ENCODE results near the gene DNAH8. TPM values are rescaled to one million over a fixed set of nuclear protein-coding genes. Genes with fewer than 3 reads are reported as not detected.

DNAH8 gene
- polyA plus RNA-seq, 1 of the 3 experiments (the other 2 are of a cell fraction): not detected

GRCh38 chr6:38856492-38856891, 141.4 kb downstream of the DNAH8 start:
- no peaks in the 10 kb centered on the region for H3K9me3 ChIP-seq
- no peaks in the 10 kb centered on the region for H3K36me3 ChIP-seq (replicated peaks in 1 of 2; ENCODE audit: control insufficient read depth in 1 of 2, insufficient read depth in 2 of 2, low read length in 1 of 2)
- no peak overlapping the region for H3K4me2 ChIP-seq
- H2AFZ ChIP-seq (ENCODE audit: low read depth): no peak overlapping the region
- no peaks in the 10 kb centered on the region for H3K79me2 ChIP-seq (ENCODE audit: insufficient read depth)
- H4K20me1 ChIP-seq (ENCODE audit: insufficient read depth): no peaks in the 10 kb centered on the region
- H3K4me1 ChIP-seq (ENCODE audit: control insufficient read depth in 1 of 2, insufficient read depth in 2 of 2, low read depth in 1 of 2, low read length in 1 of 2): no peaks in the 10 kb centered on the region; a peak in 2 of 4 replicates
- H3K9ac ChIP-seq: no peak overlapping the region
- POLR2A ChIA-PET: no interaction called here
- H3K27me3 ChIP-seq (ENCODE audit: insufficient read depth): no peaks in the 10 kb centered on the region; the same call in 1 of the 2 replicates
- no peaks in the 10 kb centered on the region for H3K9me2 ChIP-seq
- H3K4me3 ChIP-seq (ENCODE audit: low read depth in 2 of 2, low read length in 1 of 2): no peak overlapping the region
- WGBS (ENCODE audit: low lambda C conversion rate): 8% methylated on average over 2 of the region's 2 CpGs
- CTCF ChIA-PET: interaction anchor here (1.5 kb wide), 1 partner anchor 16 kb away, joined by 7 read pairs; no protein-coding TSS in a partner anchor
- H3F3A ChIP-seq (replicated peaks; ENCODE audit: insufficient read depth): no peaks in the 10 kb centered on the region
- DNase-seq: no peak
- no peak overlapping the region for H3K27ac ChIP-seq (ENCODE audit: low read depth in 2 of 2, low read length in 1 of 2)
- TF ChIP-seq ELF1 (IDR thresholded peaks at IDR 0.05): no peak
- TF ChIP-seq CTCF (IDR thresholded peaks at IDR 0.05): no peak
- no peak for TF ChIP-seq CHD2 (IDR thresholded peaks at IDR 0.05; ENCODE audit: low read length, partially characterized antibody)
- TF ChIP-seq RXRA (IDR thresholded peaks at IDR 0.05; ENCODE audit: borderline replicate concordance, low read depth): no peak
- TF ChIP-seq TEAD4 (IDR thresholded peaks at IDR 0.05; ENCODE audit: borderline replicate concordance, insufficient read depth): no peak
- TF ChIP-seq YY1 (IDR thresholded peaks at IDR 0.05; ENCODE audit: low read depth): no peak
- TF ChIP-seq RAD21 (IDR thresholded peaks at IDR 0.05; ENCODE audit: low read length): no peak
- TF ChIP-seq GABPA (IDR thresholded peaks at IDR 0.05; ENCODE audit: low read depth): no peak
- TF ChIP-seq FOXJ3 (CRISPR knock-in tag; IDR thresholded peaks at IDR 0.05): no peak
- TF ChIP-seq USF1 (IDR thresholded peaks at IDR 0.05; ENCODE audit: borderline replicate concordance, low read depth): no peak
- TF ChIP-seq NFIC (IDR thresholded peaks at IDR 0.05; ENCODE audit: borderline replicate concordance): no peak
- no peak for TF ChIP-seq NRF1 (IDR thresholded peaks at IDR 0.05; ENCODE audit: low read depth, low read length)
- no peak for TF ChIP-seq FOXM1 (IDR thresholded peaks at IDR 0.05; ENCODE audit: low read depth)

GRCh38 chr6:38857815-38858214, 142.7 kb downstream of the DNAH8 start:
- Histone ChIP-seq H3K27me3 (ENCODE audit: insufficient read depth) (no peaks in the 10 kb centered on the region; the same call in 1 of the 2 replicates), H3K9me3 (no peaks in the 10 kb centered on the region), H3K9me2 (no peaks in the 10 kb centered on the region), H3F3A (replicated peaks; ENCODE audit: insufficient read depth) (no peaks in the 10 kb centered on the region), H3K9ac (no peak overlapping the region), H4K20me1 (ENCODE audit: insufficient read depth) (no peaks in the 10 kb centered on the region), H3K4me2 (no peak overlapping the region), H3K36me3 (replicated peaks in 1 of 2; ENCODE audit: control insufficient read depth in 1 of 2, insufficient read depth in 2 of 2, low read length in 1 of 2) (no peaks in the 10 kb centered on the region), H3K27ac (ENCODE audit: low read depth in 2 of 2, low read length in 1 of 2) (no peak overlapping the region), H2AFZ (ENCODE audit: low read depth) (no peak overlapping the region), H3K4me1 (ENCODE audit: control insufficient read depth in 1 of 2, insufficient read depth in 2 of 2, low read depth in 1 of 2, low read length in 1 of 2) (no peaks in the 10 kb centered on the region; a peak in 2 of 4 replicates), H3K79me2 (ENCODE audit: insufficient read depth) (no peaks in the 10 kb centered on the region), H3K4me3 (ENCODE audit: low read depth in 2 of 2, low read length in 1 of 2) (no peak overlapping the region)
- ChIA-PET POLR2A (no interaction called here), CTCF (interaction anchor here (2.5 kb wide), 1 partner anchor 14 kb away, joined by 10 read pairs; no protein-coding TSS in a partner anchor)
- 39% methylated on average over 5 of the region's 5 CpGs for WGBS (ENCODE audit: low lambda C conversion rate)
- DNase-seq: no peak
- no peak for TF ChIP-seq EP300 (IDR thresholded peaks at IDR 0.05; ENCODE audit: borderline replicate concordance in 1 of 2, low read depth in 1 of 2, low read length in 1 of 2)
- TF ChIP-seq IRF3 (IDR thresholded peaks at IDR 0.05; ENCODE audit: low read depth, low read length): no peak
- TF ChIP-seq YY1 (IDR thresholded peaks at IDR 0.05; ENCODE audit: low read depth): no peak
- TF ChIP-seq EZH2phosphoT487 (IDR thresholded peaks at IDR 0.05; ENCODE audit: borderline replicate concordance, low read depth): no peak
- no peak for TF ChIP-seq JUND (IDR thresholded peaks at IDR 0.05)
- no peak for TF ChIP-seq GABPA (IDR thresholded peaks at IDR 0.05; ENCODE audit: low read depth)
- no peak for TF ChIP-seq FOXM1 (IDR thresholded peaks at IDR 0.05; ENCODE audit: low read depth)
- TF ChIP-seq TAF1 (IDR thresholded peaks at IDR 0.05; ENCODE audit: borderline replicate concordance, low read depth, low read length): no peak
- no peak for TF ChIP-seq REST (IDR thresholded peaks at IDR 0.05; ENCODE audit: low read depth, low read length)
- TF ChIP-seq GATA2 (CRISPR knock-in tag; IDR thresholded peaks at IDR 0.05): no peak
- no peak for TF ChIP-seq NFIC (IDR thresholded peaks at IDR 0.05; ENCODE audit: borderline replicate concordance)
- no peak for TF ChIP-seq SMC3 (IDR thresholded peaks at IDR 0.05; ENCODE audit: low read depth, low read length)
